ENCODE data around the gene HOXC9.

GRCh38 chr12:54020591-54021405, 20.8 kb downstream of the HOXC9 start:
- no peak for TF ChIP-seq SPI1 (IDR thresholded peaks at IDR 0.05; ENCODE audit: borderline replicate concordance, low read depth)
- no peak for TF ChIP-seq CTCF (IDR thresholded peaks at IDR 0.05; ENCODE audit: insufficient read depth, low read length)
- no peak for TF ChIP-seq POLR2AphosphoS5 (IDR thresholded peaks at IDR 0.05; ENCODE audit: low read depth)
- TF ChIP-seq REST (IDR thresholded peaks at IDR 0.05; ENCODE audit: insufficient replicate concordance, low read depth): no peak
